Esophagus squamous epithelium (tissue), 5 donors: ENCODE measurements around the gene PRPS2. TPM values are rescaled to one million over a fixed set of nuclear protein-coding genes. Genes with fewer than 3 reads are reported as not detected.

Source experiments
- DNase-seq: peaks from one replicate; lab custom pipeline; 2025; lab: John Stamatoyannopoulos, UW
- H3K27ac ChIP-seq, 4 donors: fragments of 200-600 bp; sonication (generic); one replicate each; pipeline ENCODE4 v1.5.1; 2016 to 2019; ENCODE audit warnings: mild to moderate bottlenecking in 1 of 4
- H3K27me3 ChIP-seq, 4 donors: fragments of 200-600 bp; sonication (generic); 1 replicate in 3 of 4; 2 replicates in 1 of 4; pipeline versions ENCODE4 v1.5.1 to v1.6.0; 2017 to 2021; ENCODE audit warnings: antibody characterized with exemption in 1 of 4
- H3K36me3 ChIP-seq, 3 donors: fragments of 200-600 bp; sonication (generic); one replicate each; pipeline ENCODE4 v1.5.1; 2016 to 2019
- H3K4me1 ChIP-seq, 3 donors: fragments of 200-600 bp; sonication (generic); one replicate each; pipeline ENCODE4 v1.5.1; 2017 to 2019
- H3K4me3 ChIP-seq, 4 donors: fragments of 200-600 bp; sonication (generic); 1 replicate in 3 of 4; 2 replicates in 1 of 4; pipeline ENCODE4 v1.5.1; 2016 to 2019; ENCODE audit warnings: mild to moderate bottlenecking in 2 of 4, moderate library complexity in 1 of 4
- H3K9me3 ChIP-seq, 3 donors: fragments of 200-600 bp; sonication (generic); one replicate each; pipeline ENCODE4 v1.5.1; 2016 to 2019
- CTCF ChIP-seq, 6 experiments: fragments of 450-650 bp in 4 of 6; fragments of 200-600 bp in 2 of 6; sonication (generic) in 2 of 6; IDR thresholded peaks; one replicate each; pipeline ENCODE4 v1.5.1; 2016 to 2019; ENCODE audit warnings: antibody characterized with exemption in 6 of 6, mild to moderate bottlenecking in 4 of 6, moderate library complexity in 4 of 6
- POLR2A ChIP-seq, 4 donors: fragments of 450-650 bp; IDR thresholded peaks; one replicate each; pipeline ENCODE4 v1.6.1; 2017; ENCODE audit warnings: antibody characterized with exemption in 4 of 4, mild to moderate bottlenecking in 4 of 4, moderate library complexity in 3 of 4
- WGBS, 2 donors: methylation state at CpG; one replicate each; pipeline ENCODE4 v1.1.5; 2018; 5-methylcytosine and 5-hydroxymethylcytosine counted together
- intact Hi-C: fragments of 100-400 bp; cut with DNase I; formaldehyde crosslinking; loops from one replicate; pipeline ENCODE4 v1.15.0; 2022
- total RNA-seq, 4 donors: library from RNA; depleted of rRNA; stranded (reverse); fragments of >200 nt; gene quantifications; one replicate each; pipeline ENCODE4 v1.1.0, GENCODE V29; 2016
- donor health status: DM: yes; HTN: yes; CAD: no.

PRPS2 gene
- total RNA-seq, 4 donors from 2014 or later, result 19.4 to 43.2 (median 25.3) TPM

DNA sequence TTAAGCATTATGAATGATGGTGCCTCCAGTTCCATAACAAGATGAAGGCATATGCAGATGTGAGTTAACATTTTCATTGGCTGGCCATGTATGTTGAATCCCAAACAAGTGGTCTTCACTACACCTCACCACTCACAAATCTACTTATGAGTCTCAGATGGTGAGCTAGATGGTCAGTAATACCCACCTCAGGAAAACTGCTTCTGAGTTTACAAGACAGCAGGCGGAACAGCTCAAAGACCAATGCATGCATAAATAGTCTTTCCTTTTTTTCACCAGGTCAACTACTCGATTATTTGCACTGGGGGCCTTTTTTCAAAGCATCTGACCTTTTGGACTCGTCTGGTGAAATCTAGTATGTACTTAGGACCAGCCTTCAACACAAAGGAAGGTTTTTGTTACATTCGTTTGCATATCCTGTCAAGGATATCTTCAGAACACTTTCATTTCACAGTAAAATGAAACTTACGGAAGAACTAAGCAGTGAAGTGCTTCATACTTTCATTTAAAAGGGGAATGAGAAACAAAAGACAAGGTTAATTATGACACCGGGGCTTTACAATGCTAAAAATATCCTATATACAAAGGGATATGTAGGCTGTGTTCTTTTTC is 52.6 kb downstream of the PRPS2 start:
- H3K27ac ChIP-seq, result no peak overlapping the region
- TF ChIP-seq CTCF (IDR thresholded peaks at IDR 0.05) (no peak), POLR2A (IDR thresholded peaks at IDR 0.05) (no peak)

GRCh38 chrX:12844319-12844718 is 53.1 kb downstream of the PRPS2 start:
- Histone ChIP-seq H3K36me3 (no peaks in the 10 kb centered on the region), H3K27ac (no peak overlapping the region), H3K4me3 (no peak overlapping the region), H3K4me1 (no peaks in the 10 kb centered on the region), H3K27me3 (no peaks in the 10 kb centered on the region), H3K9me3 (no peaks in the 10 kb centered on the region)
- intact Hi-C loops, result no loop called here
- DNase-seq, result no peak
- 23 to 68% methylated on average over 3 of the region's 3 CpGs for WGBS, 2 donors
- TF ChIP-seq POLR2A (IDR thresholded peaks at IDR 0.05) (no peak), CTCF (IDR thresholded peaks at IDR 0.05) (no peak)

More for the DNA sequence above, 52.6 kb downstream of the PRPS2 start:
- WGBS, 2 donors, result 32 to 39% methylated on average over 6 of the region's 6 CpGs
- DNase-seq, result no peak
- H3K4me3 ChIP-seq, result peak overlapping the region in 1 of 4 donors; percentile 12
- no peaks in the 10 kb centered on the region for H3K36me3 ChIP-seq
- no peaks in the 10 kb centered on the region for H3K9me3 ChIP-seq
- peaks cover 0 to 4% (median 1%) of the 10 kb centered on the region in 4 donors for H3K27me3 ChIP-seq
- no peaks in the 10 kb centered on the region for H3K4me1 ChIP-seq
- intact Hi-C loops, result no loop called here

DNA sequence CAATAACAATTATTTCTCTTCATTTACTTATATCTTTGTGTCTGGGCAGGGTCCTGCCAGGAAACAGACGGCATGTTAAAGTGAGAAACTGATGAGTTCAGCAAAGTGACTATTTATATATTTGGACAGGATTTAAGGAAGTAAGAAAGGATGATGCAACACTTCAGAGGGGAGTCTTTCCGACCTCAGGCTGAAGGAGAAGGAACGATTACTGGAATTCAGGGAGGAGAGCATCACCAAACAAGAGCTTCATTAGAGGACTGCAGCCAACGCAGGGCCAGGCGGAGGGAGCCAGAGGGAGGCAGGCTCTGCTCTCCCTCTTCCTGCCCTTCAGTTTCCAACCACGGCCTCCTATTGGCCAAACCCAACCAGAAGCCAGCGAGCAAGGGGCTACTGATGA is 74.1 kb downstream of the PRPS2 start:
- TF ChIP-seq CTCF (IDR thresholded peaks at IDR 0.05) (no peak), POLR2A (IDR thresholded peaks at IDR 0.05) (no peak)
- Histone ChIP-seq H3K36me3 (no peaks in the 10 kb centered on the region), H3K9me3 (peaks cover 0 to 3% (median 0%) of the 10 kb centered on the region in 3 donors), H3K27ac (peak overlapping the region in 1 of 4 donors; percentile 22), H3K4me1 (no peaks in the 10 kb centered on the region), H3K27me3 (no peaks in the 10 kb centered on the region), H3K4me3 (no peak overlapping the region)
- DNase-seq, result no peak
- intact Hi-C loops, result no loop called here
- 31 to 51% methylated on average over 2 to 7 of the region's 7 CpGs for WGBS, 2 donors

DNA sequence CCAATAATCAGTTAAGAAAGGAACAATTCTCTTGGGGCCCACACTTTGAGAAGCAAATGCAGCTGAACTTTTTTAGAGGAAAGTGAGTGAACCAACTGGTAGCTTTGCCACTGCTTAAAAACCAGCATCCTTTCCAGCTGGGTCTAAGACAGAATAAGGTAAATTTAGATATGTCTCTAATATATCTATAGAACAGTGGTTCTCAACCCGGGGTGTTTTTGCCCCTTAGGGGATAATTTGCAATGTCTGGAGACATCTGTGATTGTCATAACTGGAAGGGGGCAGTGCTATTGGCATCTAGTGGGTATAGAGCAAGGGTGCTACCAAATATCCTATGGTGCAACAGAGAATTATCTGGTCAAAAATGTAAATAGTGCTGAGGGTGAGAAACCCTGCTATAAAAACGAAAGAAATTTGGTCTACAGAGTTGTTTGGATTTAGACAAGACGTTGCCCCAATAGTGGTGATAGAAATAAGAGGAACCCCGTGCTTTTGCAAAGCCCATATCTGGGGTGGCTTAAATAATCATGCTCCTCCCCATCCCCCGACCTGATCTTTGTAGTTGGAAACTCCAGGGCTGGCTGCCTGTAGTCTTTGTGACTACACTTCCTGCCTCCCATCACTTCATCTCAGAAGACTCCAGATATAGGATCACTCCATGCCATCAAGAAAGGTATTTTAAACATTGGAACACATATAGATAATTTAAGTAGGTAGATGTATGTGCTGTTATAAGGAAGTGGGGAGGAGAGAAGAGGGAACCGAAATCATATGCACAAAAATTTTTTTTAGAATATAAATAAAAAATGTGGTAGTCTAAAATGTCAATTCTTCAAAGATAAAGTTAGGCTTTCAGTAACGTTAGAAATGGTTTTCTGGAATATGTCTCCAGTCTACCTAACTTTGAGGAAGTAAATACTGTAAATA is 75.5 kb downstream of the PRPS2 start, which contains the start of gene TLR7:
Gene TLR7, plus strand, starts transcription at position 622 of the 927 bp plus-strand sequence. CDS start 507 bp downstream, outside the sequence.
- Histone ChIP-seq H3K4me1 (no peaks in the 10 kb centered on the region), H3K9me3 (peaks cover 0 to 3% (median 0%) of the 10 kb centered on the region in 3 donors), H3K27ac (no peak within 1 kb of the TSS), H3K27me3 (no peaks in the 10 kb centered on the region), H3K4me3 (no peak within 1 kb of the TSS), H3K36me3 (no peaks in the 10 kb centered on the region)
- no peak for TF ChIP-seq CTCF (IDR thresholded peaks at IDR 0.05)
- intact Hi-C loops, result no loop called here
- 51 to 62% methylated on average over 7 of the region's 7 CpGs for WGBS, 2 donors
- DNase-seq, result no peak

DNA sequence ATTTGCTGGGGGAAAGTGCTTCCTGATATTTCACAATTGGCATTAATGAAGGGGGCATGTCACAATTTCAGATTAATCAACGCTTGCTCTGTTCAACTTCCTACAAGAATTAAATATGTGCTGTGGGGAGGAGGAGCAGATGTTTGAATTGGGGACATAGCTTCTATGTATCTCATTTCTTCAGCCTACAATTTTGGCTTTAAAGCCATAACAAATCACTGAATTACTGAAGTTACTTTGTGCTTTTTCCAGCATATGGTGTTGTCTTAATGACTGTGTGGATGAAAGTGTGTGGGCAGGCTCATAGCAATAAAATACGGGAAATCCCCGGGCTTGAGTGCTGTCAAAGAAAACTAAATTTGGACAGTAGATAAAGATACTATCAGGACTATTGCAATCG is 76.5 kb downstream of the PRPS2 start:
- intact Hi-C loops, result no loop called here
- Histone ChIP-seq H3K4me1 (no peaks in the 10 kb centered on the region), H3K9me3 (peaks cover 0 to 3% (median 0%) of the 10 kb centered on the region in 3 donors), H3K27me3 (no peaks in the 10 kb centered on the region), H3K27ac (no peak overlapping the region), H3K36me3 (no peaks in the 10 kb centered on the region), H3K4me3 (no peak overlapping the region)
- 40 to 55% methylated on average over 4 of the region's 4 CpGs for WGBS, 2 donors
- no peak for DNase-seq
- TF ChIP-seq POLR2A (IDR thresholded peaks at IDR 0.05) (no peak), CTCF (IDR thresholded peaks at IDR 0.05) (no peak)
